Prostate gland (tissue), 2 donors: ENCODE data around the gene AIF1. TPM values are rescaled to one million over a fixed set of nuclear protein-coding genes. Genes with fewer than 3 reads are reported as not detected.
A peak's percentile ranks its signal among the peaks of the same experiment; 100 is the strongest.

Source experiments
- DNase-seq: peaks from one replicate; pipeline ENCODE4 v3.0.0-alpha.2; 2019; ENCODE audit warnings: low spot score
- H3K27ac ChIP-seq, 2 donors: fragments of 200-600 bp; sonication (generic); 2 replicates each; pipeline ENCODE4 v1.5.1; 2017 to 2019
- H3K27me3 ChIP-seq: fragments of 200-600 bp; sonication (generic); replicated peaks from 2 replicates; pipeline ENCODE4 v1.5.1; 2019; ENCODE audit not compliant: insufficient read depth
- H3K36me3 ChIP-seq, 2 donors: fragments of 200-600 bp; sonication (generic); 1 replicate in 1 of 2; 2 replicates in 1 of 2; pipeline versions ENCODE4 v1.5.1 to v1.8.1; 2017 to 2019
- H3K4me1 ChIP-seq: fragments of 200-600 bp; sonication (generic); replicated peaks from 2 replicates; pipeline ENCODE4 v1.5.1; 2019
- H3K4me3 ChIP-seq, 2 donors: fragments of 200-600 bp; sonication (generic); 2 replicates each; pipeline ENCODE4 v1.5.1; 2017 to 2019
- H3K9me3 ChIP-seq: fragments of 200-600 bp; sonication (generic); 2 replicates; pipeline ENCODE4 v1.5.1; 2017
- POLR2A ChIP-seq: fragments of 450-650 bp; IDR thresholded peaks from one replicate; pipeline ENCODE4 v1.6.1; 2016; ENCODE audit warnings: antibody characterized with exemption, mild to moderate bottlenecking
- POLR2AphosphoS5 ChIP-seq: sonication (generic); formaldehyde crosslinking; IDR thresholded peaks from one replicate; pipeline ENCODE4 v1.6.1; 2017; ENCODE audit warnings: antibody characterized with exemption
- WGBS: methylation state at CpG from one replicate; pipeline ENCODE4 v1.1.5; 2018; 5-methylcytosine and 5-hydroxymethylcytosine counted together
- intact Hi-C: fragments of 100-400 bp; cut with DNase I; formaldehyde crosslinking; loops from one replicate; pipeline ENCODE4 v1.14.2; 2022
- total RNA-seq, 2 donors: library from RNA; depleted of rRNA; stranded (reverse); fragments of >200 nt; gene quantifications; one replicate each; pipeline ENCODE4 v1.1.0, GENCODE V29; 2016
- TF ChIP-seq, protein P1 (sequence below), 4 experiments: fragments of 200-600 bp in 2 of 4; fragments of 450-650 bp in 2 of 4; sonication (generic) in 2 of 4; IDR thresholded peaks; 1 replicate in 3 of 4; 2 replicates in 1 of 4; pipeline ENCODE4 v1.5.1; 2016 to 2019; ENCODE audit warnings: antibody characterized with exemption in 4 of 4, mild to moderate bottlenecking in 2 of 4, moderate library complexity in 2 of 4

Gene AIF1
- total RNA-seq, 2 donors from 2014 or later = 11.1 to 14.6 TPM

DNA sequence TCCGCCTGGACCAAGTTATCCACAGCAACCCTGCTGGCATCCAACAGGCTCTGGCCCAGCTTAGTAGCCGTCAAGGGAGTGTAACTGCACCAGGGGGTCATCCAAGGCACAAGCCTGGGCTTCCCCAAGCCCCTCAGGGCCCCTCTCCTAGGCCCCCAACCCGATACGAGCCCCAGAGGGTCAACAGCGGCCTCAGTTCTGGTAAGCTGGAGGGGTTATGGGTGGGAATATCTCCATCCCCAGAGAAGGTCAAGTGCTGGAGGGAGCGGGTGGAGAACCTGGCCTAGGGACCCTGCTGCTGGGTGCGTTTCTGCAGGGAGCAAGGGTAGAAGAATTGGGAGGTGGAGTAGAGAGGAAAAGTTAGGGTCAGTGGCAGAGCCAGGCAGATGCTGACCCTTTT, 18.4 kb downstream of the AIF1 start:
- TF ChIP-seq POLR2AphosphoS5 = no peak
- TF ChIP-seq, protein P1, sequence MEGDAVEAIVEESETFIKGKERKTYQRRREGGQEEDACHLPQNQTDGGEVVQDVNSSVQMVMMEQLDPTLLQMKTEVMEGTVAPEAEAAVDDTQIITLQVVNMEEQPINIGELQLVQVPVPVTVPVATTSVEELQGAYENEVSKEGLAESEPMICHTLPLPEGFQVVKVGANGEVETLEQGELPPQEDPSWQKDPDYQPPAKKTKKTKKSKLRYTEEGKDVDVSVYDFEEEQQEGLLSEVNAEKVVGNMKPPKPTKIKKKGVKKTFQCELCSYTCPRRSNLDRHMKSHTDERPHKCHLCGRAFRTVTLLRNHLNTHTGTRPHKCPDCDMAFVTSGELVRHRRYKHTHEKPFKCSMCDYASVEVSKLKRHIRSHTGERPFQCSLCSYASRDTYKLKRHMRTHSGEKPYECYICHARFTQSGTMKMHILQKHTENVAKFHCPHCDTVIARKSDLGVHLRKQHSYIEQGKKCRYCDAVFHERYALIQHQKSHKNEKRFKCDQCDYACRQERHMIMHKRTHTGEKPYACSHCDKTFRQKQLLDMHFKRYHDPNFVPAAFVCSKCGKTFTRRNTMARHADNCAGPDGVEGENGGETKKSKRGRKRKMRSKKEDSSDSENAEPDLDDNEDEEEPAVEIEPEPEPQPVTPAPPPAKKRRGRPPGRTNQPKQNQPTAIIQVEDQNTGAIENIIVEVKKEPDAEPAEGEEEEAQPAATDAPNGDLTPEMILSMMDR (IDR thresholded peaks at IDR 0.05) = no peak
- TF ChIP-seq POLR2A = no peak
- WGBS = 84% methylated on average over 7 of the region's 7 CpGs
- intact Hi-C loops = no loop called here
- Histone ChIP-seq H3K36me3 (peaks cover 33 to 44% of the 10 kb centered on the region in 2 donors), H3K4me3 (no peak overlapping the region), H3K27me3 (no peaks in the 10 kb centered on the region), H3K27ac (peak overlapping the region in 1 of 2 donors; percentile 32), H3K4me1 (no peaks in the 10 kb centered on the region), H3K9me3 (no peaks in the 10 kb centered on the region)
- no peak for DNase-seq

DNA sequence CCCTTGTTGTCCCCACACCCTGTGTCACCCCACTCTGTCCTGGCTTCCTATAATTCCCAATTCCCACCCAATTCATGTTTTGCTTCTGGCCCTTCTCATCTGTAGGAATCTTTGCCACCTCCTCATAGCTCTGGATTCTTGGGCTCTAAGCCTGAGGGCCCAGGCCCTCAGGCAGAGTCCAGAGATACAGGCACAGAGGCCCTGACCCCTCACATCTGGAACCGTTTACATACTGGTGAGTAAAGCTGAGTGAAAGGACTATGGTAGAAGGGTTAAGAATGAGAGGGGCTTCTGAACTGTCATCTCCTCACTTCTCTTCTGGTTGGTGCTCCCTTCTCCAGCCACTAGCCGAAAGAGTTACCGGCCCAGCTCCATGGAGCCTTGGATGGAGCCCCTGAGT, 19.1 kb downstream of the AIF1 start:
- no peaks in the 10 kb centered on the region for H3K27me3 ChIP-seq
- TF ChIP-seq, protein P1 (IDR thresholded peaks at IDR 0.05) = no peak
- TF ChIP-seq POLR2AphosphoS5 (no peak), POLR2A (no peak)
- H3K27ac ChIP-seq = peak overlapping the region in 1 of 2 donors; percentile 32
- H3K9me3 ChIP-seq = no peaks in the 10 kb centered on the region
- intact Hi-C loops = no loop called here
- 89% methylated on average over 3 of the region's 3 CpGs for WGBS
- no peak overlapping the region for H3K4me3 ChIP-seq
- H3K4me1 ChIP-seq = no peaks in the 10 kb centered on the region
- peaks cover 27 to 37% of the 10 kb centered on the region in 2 donors for H3K36me3 ChIP-seq
- no peak for DNase-seq

DNA sequence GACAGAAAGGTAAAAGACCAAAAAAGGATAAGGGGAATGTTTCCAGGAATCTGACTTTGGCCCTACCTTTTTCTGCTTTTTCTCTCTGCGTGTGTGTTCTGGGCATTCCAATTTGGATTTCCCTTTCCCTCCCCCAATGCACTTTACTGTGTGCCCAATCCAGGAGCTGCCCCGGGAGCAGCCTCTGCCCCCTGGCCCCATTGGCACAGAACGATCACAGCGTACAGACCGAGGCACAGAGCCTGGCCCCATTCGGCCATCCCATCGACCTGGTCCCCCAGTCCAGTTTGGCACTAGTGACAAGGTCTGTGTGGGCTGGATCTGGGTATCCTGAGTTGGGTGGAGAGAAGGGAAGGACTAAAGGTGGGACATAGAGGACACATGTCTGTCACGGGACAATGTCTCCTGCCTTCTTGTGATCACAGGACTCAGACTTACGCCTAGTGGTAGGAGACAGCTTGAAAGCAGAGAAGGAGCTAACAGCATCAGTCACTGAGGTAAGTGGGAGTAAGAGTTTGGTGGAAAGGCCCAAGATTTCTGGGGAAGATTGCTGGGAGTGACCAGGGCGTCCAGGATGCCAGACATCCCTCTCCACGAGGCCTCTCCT, 20.0 kb downstream of the AIF1 start:
- Histone ChIP-seq H3K27me3 (no peaks in the 10 kb centered on the region), H3K4me3 (no peak overlapping the region), H3K4me1 (no peaks in the 10 kb centered on the region), H3K27ac (no peak overlapping the region), H3K36me3 (peaks cover 22 to 40% of the 10 kb centered on the region in 2 donors), H3K9me3 (no peaks in the 10 kb centered on the region)
- DNase-seq = no peak
- WGBS = 73% methylated on average over 11 of the region's 11 CpGs
- intact Hi-C loops = no loop called here
- no peak for TF ChIP-seq POLR2A
- no peak for TF ChIP-seq POLR2AphosphoS5
- TF ChIP-seq, protein P1 (IDR thresholded peaks at IDR 0.05) = no peak

DNA sequence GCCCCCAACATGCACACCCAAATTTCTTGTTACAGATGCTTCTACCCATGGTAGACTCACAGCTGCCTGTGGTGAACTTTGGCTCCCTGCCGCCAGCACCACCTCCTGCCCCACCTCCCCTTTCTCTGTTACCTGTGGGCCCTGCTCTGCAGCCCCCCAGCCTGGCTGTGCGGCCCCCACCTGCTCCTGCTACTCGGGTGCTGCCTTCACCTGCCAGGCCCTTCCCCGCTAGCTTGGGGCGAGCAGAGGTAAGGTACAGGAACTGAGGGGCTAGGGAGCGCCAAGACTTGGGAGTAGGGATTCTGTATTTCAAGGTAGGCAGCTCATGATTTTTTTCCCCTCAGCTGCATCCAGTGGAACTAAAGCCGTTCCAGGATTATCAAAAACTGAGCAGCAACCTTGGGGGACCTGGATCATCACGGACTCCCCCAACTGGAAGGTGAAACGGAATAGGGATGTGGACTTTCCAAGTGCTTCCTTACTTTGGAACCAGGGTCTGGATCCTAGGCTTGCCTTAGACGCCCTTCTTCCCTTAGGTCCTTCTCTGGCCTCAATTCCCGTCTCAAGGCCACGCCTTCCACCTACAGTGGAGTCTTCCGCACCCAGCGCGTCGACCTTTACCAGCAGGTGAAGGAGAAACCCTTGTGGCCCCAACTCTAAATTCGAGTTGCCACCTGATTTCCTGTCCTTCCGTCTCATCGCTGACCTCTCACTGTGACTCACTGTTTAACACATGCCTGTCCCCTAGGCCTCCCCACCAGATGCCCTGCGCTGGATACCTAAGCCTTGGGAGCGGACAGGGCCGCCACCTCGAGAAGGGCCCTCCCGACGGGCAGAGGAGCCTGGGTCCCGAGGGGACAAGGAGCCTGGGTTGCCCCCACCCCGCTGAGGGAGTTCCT, 21.9 kb downstream of the AIF1 start:
- no peak for DNase-seq
- Histone ChIP-seq H3K27ac (no peak overlapping the region), H3K4me1 (no peaks in the 10 kb centered on the region), H3K27me3 (no peaks in the 10 kb centered on the region), H3K4me3 (no peak overlapping the region), H3K36me3 (peaks cover 31 to 44% of the 10 kb centered on the region in 2 donors), H3K9me3 (no peaks in the 10 kb centered on the region)
- intact Hi-C loops = no loop called here
- 74% methylated on average over 27 of the region's 27 CpGs for WGBS
- TF ChIP-seq POLR2A (no peak), POLR2AphosphoS5 (no peak)
- TF ChIP-seq, protein P1 (IDR thresholded peaks at IDR 0.05) = no peak
